Measurements from ENCODE around the gene UMAD1. TPM values are rescaled to one million over a fixed set of nuclear protein-coding genes. Genes with fewer than 3 reads are reported as not detected.
A peak's percentile ranks its signal among the peaks of the same experiment; 100 is the strongest.

The UMAD1 gene
- total and polyA plus RNA-seq, 10 donors = 7.6 to 21.2 (median 14.2) TPM

DNA sequence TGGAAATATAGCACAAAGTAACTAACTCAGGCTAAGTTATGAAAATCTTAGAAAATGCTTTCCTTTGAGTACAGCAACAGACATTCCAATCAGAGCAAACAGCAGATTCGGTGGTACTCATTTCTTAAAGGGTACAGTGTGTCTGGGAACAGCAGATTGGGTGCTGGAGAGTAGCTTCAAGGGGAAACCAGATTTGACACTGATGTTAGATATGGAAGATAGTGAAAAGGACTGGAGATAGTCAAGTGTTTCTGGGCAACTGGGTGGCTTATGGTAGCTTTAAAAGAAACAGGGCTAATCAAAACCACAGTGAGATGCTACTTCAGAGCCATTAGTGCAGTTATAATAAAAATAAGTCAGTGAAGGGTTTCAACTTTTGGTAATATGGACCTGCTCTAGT is 12.1 kb upstream of the UMAD1 start:
- Histone ChIP-seq H3K27me3 (replicated peaks in 1 of 7) (no peaks in the 10 kb centered on the region), H3K27ac (no peak overlapping the region), H3K4me1 (no peaks in the 10 kb centered on the region), H3K9me3 (peaks cover 0 to 34% (median 14%) of the 10 kb centered on the region in 8 donors), H3K4me3 (no peak overlapping the region), H3K36me3 (no peaks in the 10 kb centered on the region)
- intact Hi-C loops (cut with DNase I; ENCODE audit: low total_unique reads) = no loop called here
- DNase-seq = no peak
- 68 to 94% (median 87%) methylated on average over 1 of the region's 1 CpG for WGBS, 5 donors
- TF ChIP-seq POLR2AphosphoS5 (IDR thresholded peaks at IDR 0.05) = no peak
- no peak for TF ChIP-seq POLR2A (IDR thresholded peaks at IDR 0.05)
- TF ChIP-seq, protein P1, sequence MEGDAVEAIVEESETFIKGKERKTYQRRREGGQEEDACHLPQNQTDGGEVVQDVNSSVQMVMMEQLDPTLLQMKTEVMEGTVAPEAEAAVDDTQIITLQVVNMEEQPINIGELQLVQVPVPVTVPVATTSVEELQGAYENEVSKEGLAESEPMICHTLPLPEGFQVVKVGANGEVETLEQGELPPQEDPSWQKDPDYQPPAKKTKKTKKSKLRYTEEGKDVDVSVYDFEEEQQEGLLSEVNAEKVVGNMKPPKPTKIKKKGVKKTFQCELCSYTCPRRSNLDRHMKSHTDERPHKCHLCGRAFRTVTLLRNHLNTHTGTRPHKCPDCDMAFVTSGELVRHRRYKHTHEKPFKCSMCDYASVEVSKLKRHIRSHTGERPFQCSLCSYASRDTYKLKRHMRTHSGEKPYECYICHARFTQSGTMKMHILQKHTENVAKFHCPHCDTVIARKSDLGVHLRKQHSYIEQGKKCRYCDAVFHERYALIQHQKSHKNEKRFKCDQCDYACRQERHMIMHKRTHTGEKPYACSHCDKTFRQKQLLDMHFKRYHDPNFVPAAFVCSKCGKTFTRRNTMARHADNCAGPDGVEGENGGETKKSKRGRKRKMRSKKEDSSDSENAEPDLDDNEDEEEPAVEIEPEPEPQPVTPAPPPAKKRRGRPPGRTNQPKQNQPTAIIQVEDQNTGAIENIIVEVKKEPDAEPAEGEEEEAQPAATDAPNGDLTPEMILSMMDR (IDR thresholded peaks at IDR 0.05 in 8 of 11, conservative IDR thresholded peaks at IDR 0.05 in 3 of 11) = no peak

DNA sequence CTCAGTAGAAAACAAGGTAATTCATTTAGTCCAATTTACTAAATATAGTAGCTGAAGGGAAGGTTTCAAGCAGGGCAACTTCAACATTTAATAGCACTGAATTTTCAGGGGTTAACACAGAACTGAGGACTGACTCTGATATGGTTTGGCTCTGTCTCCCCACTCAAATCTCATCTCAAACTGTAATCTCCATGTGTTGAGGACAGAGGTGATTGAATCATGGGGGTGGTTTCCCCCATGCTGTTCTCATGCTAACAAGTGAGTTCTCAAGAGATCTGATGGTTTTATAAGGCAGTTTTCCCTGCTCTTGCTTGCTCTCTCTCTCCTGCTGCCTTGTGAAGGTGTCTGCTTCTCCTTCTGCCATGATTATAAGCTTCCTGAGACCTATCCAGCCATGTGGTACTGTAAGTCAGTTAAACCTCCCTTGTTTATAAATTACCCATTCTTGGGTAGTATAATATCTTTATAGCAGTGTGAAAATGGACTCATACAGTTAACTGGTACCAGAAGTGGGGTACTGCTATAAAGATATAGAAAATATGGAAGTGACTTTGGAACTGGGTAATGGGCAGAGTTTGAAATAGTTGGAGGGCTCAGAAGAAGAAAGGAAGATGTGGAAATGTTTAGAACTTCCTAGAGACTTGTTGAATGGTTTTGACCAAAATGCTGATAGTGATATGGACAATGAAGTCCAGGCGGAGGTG is 9.8 kb upstream of the UMAD1 start:
- H3K4me3 ChIP-seq = no peak overlapping the region
- peaks cover 0 to 10% (median 9%) of the 10 kb centered on the region in 6 donors for H3K36me3 ChIP-seq
- H3K27me3 ChIP-seq (replicated peaks in 1 of 7) = no peaks in the 10 kb centered on the region
- intact Hi-C loops (cut with DNase I; ENCODE audit: low total_unique reads) = no loop called here
- no peak for DNase-seq
- peaks cover 0 to 30% (median 12%) of the 10 kb centered on the region in 8 donors for H3K9me3 ChIP-seq
- H3K4me1 ChIP-seq = no peaks in the 10 kb centered on the region
- TF ChIP-seq, protein P1 (IDR thresholded peaks at IDR 0.05 in 8 of 11, conservative IDR thresholded peaks at IDR 0.05 in 3 of 11) = no peak
- TF ChIP-seq POLR2AphosphoS5 (IDR thresholded peaks at IDR 0.05) = no peak
- TF ChIP-seq POLR2A (IDR thresholded peaks at IDR 0.05) = no peak
- H3K27ac ChIP-seq = no peak overlapping the region
- 92 to 97% (median 97%) methylated on average over 1 of the region's 1 CpG for WGBS, 5 donors

DNA sequence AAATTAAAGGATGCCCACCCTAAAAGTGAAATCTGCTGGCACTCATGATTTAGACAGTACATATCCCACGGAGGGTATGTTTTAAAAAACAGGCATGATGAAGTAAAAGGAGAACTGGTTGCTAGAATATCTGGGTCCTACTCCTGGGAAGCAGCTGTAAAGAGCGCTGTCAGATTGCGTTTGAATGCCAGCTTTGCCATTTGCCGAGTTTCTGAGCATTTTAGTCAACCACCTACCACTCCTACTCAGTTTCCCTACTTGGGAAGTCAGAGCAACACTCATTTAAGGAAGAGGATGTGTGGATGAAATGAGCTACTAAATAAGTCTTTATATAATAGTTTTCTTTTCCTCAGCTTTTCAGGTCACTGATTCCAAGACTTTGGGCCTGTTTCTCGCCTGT is 1.1 kb upstream of the UMAD1 start:
- H3K27ac ChIP-seq = peak overlapping the region; percentile 87 to 99 (median 94)
- H3K27me3 ChIP-seq (replicated peaks in 1 of 7) = no peaks in the 10 kb centered on the region
- intact Hi-C loops (cut with DNase I; ENCODE audit: low total_unique reads) = no loop called here
- WGBS, 5 donors = 16 to 27% (median 22%) methylated on average over 5 of the region's 5 CpGs
- no peak for DNase-seq
- peaks cover 0 to 42% (median 17%) of the 10 kb centered on the region in 6 donors for H3K36me3 ChIP-seq
- TF ChIP-seq POLR2AphosphoS5 (IDR thresholded peaks at IDR 0.05) (no peak), POLR2A (IDR thresholded peaks at IDR 0.05) (no peak)
- TF ChIP-seq, protein P1 (IDR thresholded peaks at IDR 0.05 in 8 of 11, conservative IDR thresholded peaks at IDR 0.05 in 3 of 11) = no peak
- peak overlapping the region in 7 of 8 donors; percentile 74 to 95 (median 86) for H3K4me3 ChIP-seq
- H3K9me3 ChIP-seq = no peaks in the 10 kb centered on the region
- H3K4me1 ChIP-seq = peaks cover 10 to 44% (median 28%) of the 10 kb centered on the region in 6 donors

DNA sequence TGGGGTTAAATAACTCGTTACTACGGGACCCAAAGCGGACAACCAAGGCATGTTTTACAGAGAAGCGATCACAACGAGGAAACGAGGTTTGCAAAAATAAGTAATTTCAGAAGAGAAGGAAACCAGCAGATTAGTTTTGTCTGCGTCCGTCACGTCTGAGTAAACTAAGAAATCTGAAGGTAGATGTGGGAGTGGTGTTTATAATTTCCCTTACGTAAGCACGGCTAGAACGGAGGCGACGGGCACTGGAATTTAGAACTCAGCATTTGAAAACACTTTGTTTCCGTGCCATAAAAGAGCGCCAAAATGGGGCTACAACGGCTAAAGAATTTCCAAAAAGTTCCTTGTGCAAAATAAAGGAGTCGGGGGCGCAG is 718 bp upstream of the UMAD1 start:
- H3K27me3 ChIP-seq (replicated peaks in 1 of 7) = no peaks in the 10 kb centered on the region
- 0 to 1% (median 0%) methylated on average over 19 of the region's 19 CpGs for WGBS, 5 donors
- no peak for TF ChIP-seq POLR2A (IDR thresholded peaks at IDR 0.05)
- TF ChIP-seq POLR2AphosphoS5 (IDR thresholded peaks at IDR 0.05) = no peak
- TF ChIP-seq, protein P1 (IDR thresholded peaks at IDR 0.05 in 8 of 11, conservative IDR thresholded peaks at IDR 0.05 in 3 of 11) = no peak
- peaks cover 0 to 41% (median 16%) of the 10 kb centered on the region in 6 donors for H3K36me3 ChIP-seq
- DNase-seq = no peak
- peaks cover 10 to 44% (median 28%) of the 10 kb centered on the region in 6 donors for H3K4me1 ChIP-seq
- no peaks in the 10 kb centered on the region for H3K9me3 ChIP-seq
- peak overlapping the region; percentile 74 to 95 (median 85) for H3K4me3 ChIP-seq
- intact Hi-C loops (cut with DNase I; ENCODE audit: low total_unique reads) = no loop called here
- H3K27ac ChIP-seq = peak overlapping the region; percentile 87 to 99 (median 94)
